ENCODE data around the gene NPIPB6. TPM values are rescaled to one million over a fixed set of nuclear protein-coding genes. Genes with fewer than 3 reads are reported as not detected.

The NPIPB6 gene
- total and polyA plus RNA-seq, 12 donors = 0.18 to 1.9 (median 1.1) TPM; not detected in 3

DNA sequence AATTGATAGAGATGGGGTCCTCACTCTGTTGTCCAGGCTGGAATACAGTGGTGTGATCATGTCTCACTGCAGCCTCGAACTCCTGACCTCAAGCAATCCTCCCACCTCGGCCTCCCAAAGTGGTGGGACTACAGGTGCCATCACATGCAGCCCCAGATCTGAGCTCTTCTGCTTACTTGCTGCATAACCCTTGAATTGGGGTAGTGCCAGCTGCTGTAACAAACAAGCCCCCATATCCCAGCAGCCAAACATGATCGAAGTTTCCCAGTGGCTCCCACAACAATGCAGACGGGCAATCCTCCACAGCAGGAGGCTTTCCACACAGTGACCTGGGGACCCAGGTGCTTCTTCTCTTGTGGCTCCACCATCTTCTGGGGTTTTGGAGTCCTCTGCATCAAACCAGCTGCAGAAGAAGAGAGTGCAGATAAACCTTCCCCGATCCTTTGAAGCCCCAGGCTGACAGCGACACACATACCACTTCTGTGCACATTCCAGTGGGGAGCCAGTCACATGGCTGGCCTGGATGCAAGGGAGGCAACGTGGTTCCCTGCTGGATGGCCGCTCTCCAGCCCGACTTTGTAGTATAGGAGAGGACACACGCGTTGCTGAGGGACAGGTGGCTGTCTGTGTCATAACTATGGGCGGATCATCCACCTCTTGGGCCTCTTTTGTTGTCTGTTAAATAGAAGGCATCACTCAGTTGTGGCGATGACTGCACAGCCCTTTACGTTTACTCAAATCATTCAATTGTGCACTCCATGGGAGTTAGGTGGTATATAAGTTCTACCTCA is 54.3 kb downstream of the NPIPB6 start:
- no peak overlapping the region for H3K4me3 ChIP-seq
- no peaks in the 10 kb centered on the region for H3K36me3 ChIP-seq (replicated peaks in 1 of 2)
- no peak for DNase-seq
- no peak for TF ChIP-seq POLR2A (IDR thresholded peaks at IDR 0.05)
- TF ChIP-seq, protein P1, sequence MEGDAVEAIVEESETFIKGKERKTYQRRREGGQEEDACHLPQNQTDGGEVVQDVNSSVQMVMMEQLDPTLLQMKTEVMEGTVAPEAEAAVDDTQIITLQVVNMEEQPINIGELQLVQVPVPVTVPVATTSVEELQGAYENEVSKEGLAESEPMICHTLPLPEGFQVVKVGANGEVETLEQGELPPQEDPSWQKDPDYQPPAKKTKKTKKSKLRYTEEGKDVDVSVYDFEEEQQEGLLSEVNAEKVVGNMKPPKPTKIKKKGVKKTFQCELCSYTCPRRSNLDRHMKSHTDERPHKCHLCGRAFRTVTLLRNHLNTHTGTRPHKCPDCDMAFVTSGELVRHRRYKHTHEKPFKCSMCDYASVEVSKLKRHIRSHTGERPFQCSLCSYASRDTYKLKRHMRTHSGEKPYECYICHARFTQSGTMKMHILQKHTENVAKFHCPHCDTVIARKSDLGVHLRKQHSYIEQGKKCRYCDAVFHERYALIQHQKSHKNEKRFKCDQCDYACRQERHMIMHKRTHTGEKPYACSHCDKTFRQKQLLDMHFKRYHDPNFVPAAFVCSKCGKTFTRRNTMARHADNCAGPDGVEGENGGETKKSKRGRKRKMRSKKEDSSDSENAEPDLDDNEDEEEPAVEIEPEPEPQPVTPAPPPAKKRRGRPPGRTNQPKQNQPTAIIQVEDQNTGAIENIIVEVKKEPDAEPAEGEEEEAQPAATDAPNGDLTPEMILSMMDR (IDR thresholded peaks at IDR 0.05) = no peak
- no peaks in the 10 kb centered on the region for H3K27me3 ChIP-seq
- H3K4me1 ChIP-seq (replicated peaks in 1 of 2) = no peaks in the 10 kb centered on the region
- intact Hi-C loops (cut with DNase I) = no loop called here
- H3K27ac ChIP-seq = no peak overlapping the region
- H3K9me3 ChIP-seq (replicated peaks in 1 of 3) = no peaks in the 10 kb centered on the region
- 88 to 94% (median 91%) methylated on average over 12 to 14 of the region's 14 CpGs for WGBS, 4 donors

DNA sequence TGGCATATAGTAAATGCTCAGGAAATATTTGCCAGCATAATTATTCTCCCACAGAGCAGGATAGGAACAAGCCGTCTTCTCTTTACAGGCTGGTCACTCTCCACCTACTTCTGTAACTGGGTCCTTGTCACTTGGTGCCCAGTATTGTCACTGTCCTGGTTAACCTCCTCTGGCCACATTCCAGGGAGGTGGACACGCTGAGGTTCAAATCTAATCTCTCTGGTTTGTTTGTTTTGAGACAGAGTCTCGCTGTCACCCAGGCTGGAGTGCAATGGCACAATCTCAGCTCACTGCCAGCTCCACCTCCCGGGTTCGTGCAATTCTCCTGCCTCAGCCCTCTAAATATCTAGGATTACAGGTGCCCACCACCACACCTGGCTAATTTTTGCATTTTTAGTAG is 55.4 kb downstream of the NPIPB6 start:
- Histone ChIP-seq H3K27ac (no peak overlapping the region), H3K4me3 (no peak overlapping the region), H3K4me1 (replicated peaks in 1 of 2) (no peaks in the 10 kb centered on the region), H3K36me3 (replicated peaks in 1 of 2) (no peaks in the 10 kb centered on the region), H3K9me3 (replicated peaks in 1 of 3) (no peaks in the 10 kb centered on the region), H3K27me3 (no peaks in the 10 kb centered on the region)
- intact Hi-C loops (cut with DNase I) = no loop called here
- WGBS, 4 donors = 88 to 92% (median 90%) methylated on average over 5 of the region's 5 CpGs
- no peak for DNase-seq
- TF ChIP-seq POLR2A (IDR thresholded peaks at IDR 0.05) = no peak
- TF ChIP-seq, protein P1 (IDR thresholded peaks at IDR 0.05) = no peak

DNA sequence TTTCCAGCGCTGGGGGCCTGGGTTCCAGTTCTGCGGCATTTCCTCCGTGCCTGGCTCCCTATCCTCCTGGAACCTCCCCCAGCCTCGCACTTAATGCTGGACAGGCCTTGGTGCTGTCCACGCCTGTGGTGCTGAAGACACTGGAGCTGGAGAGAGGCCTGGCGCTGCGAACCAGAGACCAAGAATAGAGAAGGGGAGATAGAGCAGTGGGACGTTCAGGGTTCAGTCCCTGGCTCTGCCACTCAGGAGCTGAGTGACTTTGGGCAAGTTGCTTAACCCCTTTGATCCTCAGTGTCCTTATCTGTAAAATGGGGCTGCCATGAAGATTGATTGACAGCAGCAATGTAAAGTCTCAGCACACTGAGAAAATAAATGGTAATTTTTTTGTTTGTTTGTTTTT is 59.1 kb downstream of the NPIPB6 start:
- no peak for TF ChIP-seq POLR2A (IDR thresholded peaks at IDR 0.05)
- TF ChIP-seq, protein P1 (IDR thresholded peaks at IDR 0.05) = no peak
- H3K36me3 ChIP-seq (replicated peaks in 1 of 2) = no peaks in the 10 kb centered on the region
- H3K4me3 ChIP-seq = no peak overlapping the region
- no peaks in the 10 kb centered on the region for H3K9me3 ChIP-seq (replicated peaks in 1 of 3)
- intact Hi-C loops (cut with DNase I) = no loop called here
- no peaks in the 10 kb centered on the region for H3K4me1 ChIP-seq (replicated peaks in 1 of 2)
- no peak overlapping the region for H3K27ac ChIP-seq
- no peaks in the 10 kb centered on the region for H3K27me3 ChIP-seq
- 58 to 75% (median 71%) methylated on average over 6 to 8 of the region's 8 CpGs for WGBS, 4 donors
- peak in 5 of 7 donors; percentile 37 to 55 (median 47) for DNase-seq

DNA sequence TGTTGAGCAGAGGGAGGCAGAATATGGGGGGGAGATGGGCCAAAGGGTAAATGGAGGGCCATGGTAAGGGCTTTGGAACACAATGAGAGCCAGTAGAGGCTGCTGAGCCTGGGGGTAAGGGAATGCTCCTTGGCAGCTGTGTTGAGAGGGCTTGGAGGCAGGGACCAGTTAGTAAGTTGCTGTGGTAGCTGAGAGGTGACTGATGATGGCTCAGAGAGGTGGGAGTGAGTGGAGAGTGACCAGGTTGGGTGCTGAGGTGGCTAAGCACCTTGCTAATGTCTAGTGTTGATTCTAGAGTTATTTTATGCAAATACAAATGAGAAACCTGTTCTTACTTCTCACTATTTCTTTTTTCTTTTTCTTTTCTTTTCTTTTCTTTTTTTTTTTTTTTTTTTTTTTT is 60.2 kb downstream of the NPIPB6 start:
- no peak overlapping the region for H3K4me3 ChIP-seq
- TF ChIP-seq, protein P1 (IDR thresholded peaks at IDR 0.05) = no peak
- TF ChIP-seq POLR2A (IDR thresholded peaks at IDR 0.05) = no peak
- H3K4me1 ChIP-seq (replicated peaks in 1 of 2) = no peaks in the 10 kb centered on the region
- intact Hi-C loops (cut with DNase I) = no loop called here
- H3K9me3 ChIP-seq (replicated peaks in 1 of 3) = no peaks in the 10 kb centered on the region
- no peaks in the 10 kb centered on the region for H3K36me3 ChIP-seq (replicated peaks in 1 of 2)
- H3K27ac ChIP-seq = no peak overlapping the region
- no peak for DNase-seq
- no peaks in the 10 kb centered on the region for H3K27me3 ChIP-seq

Data from adrenal gland (tissue), 12 donors.